WTC11 (cell line): ENCODE measurements around the gene GLT8D2. TPM values are rescaled to one million over a fixed set of nuclear protein-coding genes. Genes with fewer than 3 reads are reported as not detected.

ENCODE experiments used
- ATAC-seq: fragments of 200-7000 bp; cut with Tn5 transposase; 2 replicates; pipeline ENCODE4 v1.10.0; 2021; ENCODE audit warnings: mild to moderate bottlenecking, moderate library complexity
- CTCF ChIA-PET: fragments of 300-600 bp; sonication (Branson Sonifier 250); formaldehyde crosslinking; loops from one replicate; lab custom pipeline; 2021; ENCODE audit warnings: antibody characterized with exemption; lab: Charles Lee
- POLR2A ChIA-PET: fragments of 350-600 bp; sonication (Branson Sonifier 250); formaldehyde crosslinking; loops from one replicate; lab custom pipeline; 2021; ENCODE audit warnings: antibody characterized with exemption; lab: Charles Lee
- DNase-seq: peaks from one replicate; pipeline ENCODE4 v3.0.0; 2021; ENCODE audit warnings: low spot score
- H3K27ac Mint-ChIP-seq: 2 replicates; pipeline ENCODE4 v1.8.0; 2021; ENCODE audit warnings: mixed read lengths
- H3K27me3 Mint-ChIP-seq: 2 replicates; pipeline ENCODE4 v1.8.0; 2021; ENCODE audit warnings: low read depth, mild to moderate bottlenecking, moderate library complexity, mixed read lengths
- H3K36me3 Mint-ChIP-seq: 2 replicates; pipeline ENCODE4 v1.8.0; 2021; ENCODE audit warnings: mixed read lengths
- H3K4me1 Mint-ChIP-seq: 2 replicates; pipeline ENCODE4 v1.8.0; 2022; ENCODE audit warnings: mixed read lengths
- H3K4me3 Mint-ChIP-seq: 2 replicates; pipeline ENCODE4 v1.8.0; 2021; ENCODE audit warnings: mild to moderate bottlenecking, moderate library complexity, mixed read lengths
- H3K9me3 Mint-ChIP-seq: 2 replicates; pipeline ENCODE4 v1.8.0; 2021; ENCODE audit warnings: mixed read lengths
- ARID4B ChIP-seq: sonication (generic); formaldehyde crosslinking; IDR thresholded peaks from 2 replicates; pipeline ENCODE4 v1.8.0; 2023; ENCODE audit warnings: missing genetic modification reagents, mild to moderate bottlenecking, borderline replicate concordance
- ATF2 ChIP-seq: sonication (generic); formaldehyde crosslinking; IDR thresholded peaks from 2 replicates; pipeline ENCODE4 v1.8.1; 2022; ENCODE audit warnings: low read depth, missing genetic modification reagents, borderline replicate concordance
- CDX4 ChIP-seq: fragments of 250-450 bp; sonication (Bioruptor Pico); IDR thresholded peaks from 2 replicates; pipeline ENCODE4 v1.9.0; 2021; ENCODE audit warnings: moderate library complexity, mild to moderate bottlenecking, inconsistent platforms, borderline replicate concordance
- E2F1 ChIP-seq: sonication (generic); formaldehyde crosslinking; IDR thresholded peaks from 2 replicates; pipeline ENCODE4 v1.8.0; 2022; ENCODE audit warnings: mild to moderate bottlenecking, missing genetic modification reagents
- E2F4 ChIP-seq: sonication (generic); formaldehyde crosslinking; IDR thresholded peaks from 2 replicates; pipeline ENCODE4 v1.8.1; 2022; ENCODE audit warnings: low read depth, mild to moderate bottlenecking, moderate library complexity, missing genetic modification reagents, borderline replicate concordance
- ELF4 ChIP-seq: sonication (generic); formaldehyde crosslinking; IDR thresholded peaks from 2 replicates; pipeline ENCODE4 v1.8.1; 2022; ENCODE audit warnings: low read depth, mild to moderate bottlenecking, moderate library complexity, missing genetic modification reagents
- ESRRA ChIP-seq: sonication (generic); formaldehyde crosslinking; IDR thresholded peaks from 2 replicates; pipeline ENCODE4 v1.8.1; 2022; ENCODE audit warnings: mild to moderate bottlenecking, missing genetic modification reagents, borderline replicate concordance
- FOXJ3 ChIP-seq: sonication (generic); formaldehyde crosslinking; IDR thresholded peaks from 2 replicates; pipeline ENCODE4 v1.9.0; 2021; ENCODE audit warnings: missing genetic modification reagents, mild to moderate bottlenecking, borderline replicate concordance
- IRF2 ChIP-seq: sonication (generic); formaldehyde crosslinking; IDR thresholded peaks from 2 replicates; pipeline ENCODE4 v1.8.0; 2022; ENCODE audit warnings: low read depth, missing genetic modification reagents, borderline replicate concordance
- JUN ChIP-seq: sonication (generic); formaldehyde crosslinking; IDR thresholded peaks from 2 replicates; pipeline ENCODE4 v1.8.0; 2023; ENCODE audit warnings: mild to moderate bottlenecking, missing genetic modification reagents
- NFATC4 ChIP-seq: fragments of 250-450 bp; sonication (Bioruptor Pico); IDR thresholded peaks from 2 replicates; pipeline ENCODE4 v1.9.0; 2021; ENCODE audit warnings: mild to moderate bottlenecking
- NFYB ChIP-seq: sonication (generic); formaldehyde crosslinking; conservative IDR thresholded peaks from 2 replicates; pipeline ENCODE4 v1.8.0; 2022; ENCODE audit warnings: low read depth, missing genetic modification reagents
- PRDM15 ChIP-seq: sonication (generic); formaldehyde crosslinking; IDR thresholded peaks from 2 replicates; pipeline ENCODE4 v1.8.0; 2022; ENCODE audit warnings: missing genetic modification reagents
- PREB ChIP-seq: sonication (generic); formaldehyde crosslinking; IDR thresholded peaks from 2 replicates; pipeline ENCODE4 v1.8.1; 2022; ENCODE audit warnings: mild to moderate bottlenecking, missing genetic modification reagents, moderate library complexity, borderline replicate concordance
- SP1 ChIP-seq: sonication (generic); formaldehyde crosslinking; conservative IDR thresholded peaks from 2 replicates; pipeline ENCODE4 v1.8.1; 2022; ENCODE audit warnings: missing genetic modification reagents
- ZNF138 ChIP-seq: sonication (generic); formaldehyde crosslinking; conservative IDR thresholded peaks from 2 replicates; pipeline ENCODE4 v1.8.1; 2022; ENCODE audit warnings: mild to moderate bottlenecking, moderate library complexity, missing genetic modification reagents
- ZNF219 ChIP-seq: sonication (generic); formaldehyde crosslinking; IDR thresholded peaks from 2 replicates; pipeline ENCODE4 v1.8.0; 2023; ENCODE audit warnings: missing genetic modification reagents, mild to moderate bottlenecking, borderline replicate concordance
- ZNF232 ChIP-seq: sonication (generic); formaldehyde crosslinking; IDR thresholded peaks from 2 replicates; pipeline ENCODE4 v1.8.0; 2022; ENCODE audit warnings: mild to moderate bottlenecking, missing genetic modification reagents
- ZSCAN18 ChIP-seq: fragments of 250-450 bp; sonication (Bioruptor Pico); IDR thresholded peaks from 2 replicates; pipeline ENCODE4 v2.1.2; 2022; ENCODE audit warnings: mild to moderate bottlenecking, moderate library complexity
- total RNA-seq: library from RNA; stranded (reverse); gene quantifications from 3 replicates; pipeline ENCODE4 v1.2.3, GENCODE V29; 2021

The GLT8D2 gene
- total RNA-seq, 1 experiment from 2014 or later: 4.5 TPM

- ATAC-seq: peak; percentile 88
- Mint-ChIP-seq H3K9me3 (no peaks in the 10 kb centered on the region), H3K27ac (no peak within 1 kb of the TSS; the same call in 1 of the 2 replicates), H3K4me3 (peak within 1 kb of the TSS; percentile 89), H3K36me3 (no peaks in the 10 kb centered on the region), H3K4me1 (peaks cover 8% of the 10 kb centered on the region; the same call in 1 of the 2 replicates), H3K27me3 (peaks cover 31% of the 10 kb centered on the region)
- peak; percentile 83 for DNase-seq
- POLR2A ChIA-PET: interaction anchor here (0.7 to 2.1 kb wide), 5 partner anchors 10 to 224 kb away, joined by 3 to 6 read pairs (median 4); partner anchors contain the start of genes GLT8D2, NFYB and NT5DC3
- CTCF ChIA-PET: interaction anchor here (0.8 to 1.8 kb wide), 5 partner anchors 8 to 61 kb away, joined by 3 to 16 read pairs (median 3); no protein-coding TSS in a partner anchor
- TF ChIP-seq NFATC4 (CRISPR knock-in tag) (no peak), ELF4 (CRISPR knock-in tag) (no peak), PRDM15 (CRISPR knock-in tag) (no peak), E2F1 (no peak), CDX4 (CRISPR knock-in tag) (no peak), ZNF138 (CRISPR knock-in tag) (no peak), ARID4B (peak; percentile 81; the same call in 1 of the 2 replicates), ZNF232 (CRISPR knock-in tag) (peak; percentile 74; the same call in 1 of the 2 replicates), ATF2 (CRISPR knock-in tag) (no peak), ESRRA (no peak), NFYB (CRISPR knock-in tag) (no peak), IRF2 (CRISPR knock-in tag) (no peak), JUN (CRISPR knock-in tag) (no peak), PREB (no peak), FOXJ3 (CRISPR knock-in tag) (no peak), ZSCAN18 (CRISPR knock-in tag) (no peak), ZNF219 (no peak), E2F4 (CRISPR knock-in tag) (no peak), SP1 (CRISPR knock-in tag) (peak; percentile 75; the same call in 1 of the 2 replicates)
These were observed 14.2 kb upstream of the GLT8D2 start, which contains the start of gene HCFC2 for GRCh38 chr12:104064031-104064841. HCFC2 (plus strand) TSS chr12:104064531; CDS start chr12:104064561, 30 bp downstream.
